K562 (cell line): ENCODE results near the gene DIP2A. TPM values are rescaled to one million over a fixed set of nuclear protein-coding genes. Genes with fewer than 3 reads are reported as not detected.

Experiments
- ATF6 ChIP-seq: sonication (generic); formaldehyde crosslinking; IDR thresholded peaks from 2 replicates; pipeline ENCODE4 v1.4.0; 2020; ENCODE audit warnings: mild to moderate bottlenecking, missing genetic modification reagents
- C11orf30 ChIP-seq: fragments of 450-650 bp; IDR thresholded peaks from 2 replicates; pipeline ENCODE4 v1.6.1; 2016; ENCODE audit warnings: low read depth, mild to moderate bottlenecking
- E2F6 ChIP-seq, 2 experiments: IDR thresholded peaks; 2 replicates each; pipeline ENCODE4 v1.6.1; 2011; ENCODE audit warnings: borderline replicate concordance in 1 of 2, control low read depth in 1 of 2, low read depth in 1 of 2, low read length in 1 of 2, mild to moderate bottlenecking in 1 of 2, mixed read lengths in 1 of 2, moderate library complexity in 1 of 2; ENCODE audit not compliant: insufficient read depth in 1 of 2, insufficient read length in 1 of 2, poor library complexity in 1 of 2, severe bottlenecking in 1 of 2; ENCODE audit errors: extremely low read depth in 1 of 2
- ETS1 ChIP-seq: conservative IDR thresholded peaks from 2 replicates; pipeline ENCODE4 v1.6.1; 2011; ENCODE audit warnings: low read depth, mild to moderate bottlenecking, low read length; ENCODE audit not compliant: control insufficient read depth
- HNRNPLL ChIP-seq: fragments of 200-400 bp; formaldehyde crosslinking; IDR thresholded peaks from 2 replicates; pipeline ENCODE4 v1.6.1; 2017; ENCODE audit warnings: low read length, low read depth, mild to moderate bottlenecking; ENCODE audit not compliant: poor library complexity, severe bottlenecking
- MCM2 ChIP-seq: fragments of 450-650 bp; IDR thresholded peaks from 2 replicates; pipeline ENCODE4 v1.6.1; 2017; ENCODE audit warnings: low read depth, mild to moderate bottlenecking
- MEIS2 ChIP-seq: fragments of 450-650 bp; IDR thresholded peaks from 2 replicates; pipeline ENCODE4 v1.6.1; 2014; ENCODE audit warnings: mild to moderate bottlenecking; ENCODE audit not compliant: partially characterized antibody
- MYNN ChIP-seq, 2 experiments: sonication (generic); formaldehyde crosslinking in 1 of 2; IDR thresholded peaks; 2 replicates each; pipeline versions ENCODE4 v1.5.0 to v1.6.1; 2016 to 2020; ENCODE audit warnings: antibody characterized with exemption in 1 of 2, missing genetic modification reagents in 1 of 2
- NR4A1 ChIP-seq, 2 experiments: fragments of 250-450 bp in 1 of 2; fragments of 450-650 bp in 1 of 2; sonication (Bioruptor Pico) in 1 of 2; IDR thresholded peaks; 2 replicates each; pipeline versions ENCODE4 v1.4.0 to v1.6.1; 2016 to 2020; ENCODE audit warnings: mild to moderate bottlenecking in 2 of 2, missing compliant biosample characterization in 1 of 2, missing genetic modification characterization in 1 of 2, moderate library complexity in 1 of 2
- POLR2H ChIP-seq: IDR thresholded peaks from 2 replicates; pipeline ENCODE4 v1.6.1; 2016; ENCODE audit warnings: missing genetic modification characterization, low read depth, mild to moderate bottlenecking, control low read depth, missing compliant biosample characterization, moderate library complexity
- RBFOX2 ChIP-seq: fragments of 200-400 bp; formaldehyde crosslinking; IDR thresholded peaks from 2 replicates; pipeline ENCODE4 v1.6.1; 2017; ENCODE audit warnings: low read depth, mild to moderate bottlenecking, low read length, moderate library complexity
- RCOR1 ChIP-seq, 2 experiments: IDR thresholded peaks; 2 replicates each; pipeline ENCODE4 v1.6.1; 2012; ENCODE audit warnings: low read depth in 2 of 2, low read length in 2 of 2, borderline replicate concordance in 1 of 2, improper control_type of control experiment in 1 of 2
- TCF15 ChIP-seq: fragments of 250-450 bp; sonication (Bioruptor Pico); IDR thresholded peaks from 2 replicates; pipeline ENCODE4 v1.8.0; 2022; ENCODE audit warnings: moderate library complexity, mild to moderate bottlenecking, inconsistent platforms
- ZBTB12 ChIP-seq: fragments of 250-450 bp; sonication (Bioruptor Pico); IDR thresholded peaks from 2 replicates; pipeline ENCODE4 v1.4.0; 2020
- ZBTB49 ChIP-seq: sonication (generic); formaldehyde crosslinking; IDR thresholded peaks from 2 replicates; pipeline ENCODE4 v1.8.0; 2022; ENCODE audit warnings: missing genetic modification reagents, mild to moderate bottlenecking, borderline replicate concordance
- polyA plus RNA-seq, 8 experiments: library from polyadenylated mRNA; depleted of rRNA in 4 of 8; stranded (reverse) in 5 of 8; unstranded in 3 of 8; fragments of >200 nt; fragmentation: Nextera tagmentation in 2 of 8; fragmentation: Illumina TruSeq in 1 of 8; extraction: Ambion mirVana in 2 of 8; extraction: Trizol in 1 of 8; gene quantifications; 2 replicates each; pipeline versions ENCODE4 v1.2.1 to v1.2.3, GENCODE V29; 2011 to 2014; ENCODE audit warnings: inconsistent platforms in 1 of 8, missing spikeins in 1 of 8
- total RNA-seq, 7 experiments: library from RNA; depleted of rRNA in 6 of 7; stranded (reverse); fragments of >200 nt in 6 of 7; fragmentation: Illumina TruSeq in 2 of 7; extraction: Trizol in 2 of 7; gene quantifications; 2 replicates each; pipeline versions ENCODE4 v1.2.1 to v1.2.3, GENCODE V29; 2011 to 2021; ENCODE audit warnings: low replicate concordance in 1 of 7

Gene DIP2A
- total and polyA plus RNA-seq, 9 of the 15 experiments (the other 6 are each of a cell fraction or from before 2014, with no cell fraction given) = 4.3 to 34.5 (median 20.3) TPM

GRCh38 chr21:46458315-46459023 lies at the start of gene DIP2A (continued):
- no peak for TF ChIP-seq ZBTB49
- TF ChIP-seq MEIS2 = peak; percentile 96
- TF ChIP-seq MYNN (IDR thresholded peaks at IDR 0.05) = no peak; the same call in 1 of the 2 replicates
- TF ChIP-seq MYNN (CRISPR knock-in tag; IDR thresholded peaks at IDR 0.05) = no peak
- peak; percentile 95 for TF ChIP-seq POLR2H (tag)
- TF ChIP-seq MCM2 = no peak
- TF ChIP-seq ZBTB12 = peak; percentile 63
- TF ChIP-seq C11orf30 = no peak; the same call in 1 of the 2 replicates
- no peak for TF ChIP-seq NR4A1 (CRISPR knock-in tag; IDR thresholded peaks at IDR 0.05)
- peak; percentile 88; the same call in 1 of the 2 replicates for TF ChIP-seq NR4A1 (tag; IDR thresholded peaks at IDR 0.05)
- TF ChIP-seq ATF6 (CRISPR knock-in tag) = peak; percentile 85; the same call in 1 of the 2 replicates
- peak; percentile 76; the same call in 1 of the 2 replicates for TF ChIP-seq ETS1
- TF ChIP-seq RCOR1 (IDR thresholded peaks at IDR 0.05; ENCODE audit: borderline replicate concordance in 1 of 2, low read depth in 2 of 2, low read length in 2 of 2) = peak in 1 of 2 experiments; percentile 56; a peak in 2 of 4 replicates
- TF ChIP-seq E2F6 (IDR thresholded peaks at IDR 0.05; ENCODE audit: borderline replicate concordance in 1 of 2, extremely low read depth in 1 of 2, insufficient read depth in 1 of 2, insufficient read length in 1 of 2, low read depth in 1 of 2, low read length in 1 of 2, poor library complexity in 1 of 2, severe bottlenecking in 1 of 2) = peak; percentile 77 to 86
- peak; percentile 99 for TF ChIP-seq RBFOX2
- 0 out of 2 replicates have a peak, but pooled peaks have one; percentile 31 for TF ChIP-seq TCF15 (CRISPR knock-in tag)
- TF ChIP-seq HNRNPLL = peak; percentile 61
